Smooth muscle cell (in vitro differentiated cells): ENCODE data around the gene ELP5. TPM values are rescaled to one million over a fixed set of nuclear protein-coding genes. Genes with fewer than 3 reads are reported as not detected.

Experiments used
- DNase-seq: peaks from one replicate; lab custom pipeline; 2025; ENCODE audit not compliant: unreplicated experiment; lab: John Stamatoyannopoulos, UW
- H2AFZ ChIP-seq: fragments of 200-600 bp; sonication (generic); 2 replicates; pipeline ENCODE4 v1.6.0; 2016; ENCODE audit warnings: antibody characterized with exemption, low read depth, mild to moderate bottlenecking
- H3F3A ChIP-seq: fragments of 200-600 bp; sonication (generic); 2 replicates; pipeline ENCODE4 v1.6.0; 2017; ENCODE audit warnings: antibody characterized with exemption, low read depth
- H3K27ac ChIP-seq: fragments of 200-600 bp; sonication (generic); 2 replicates; pipeline ENCODE4 v1.5.1; 2016; ENCODE audit warnings: low read depth, mild to moderate bottlenecking
- H3K27me3 ChIP-seq: fragments of 200-600 bp; sonication (generic); 2 replicates; pipeline ENCODE4 v1.6.1; 2016; ENCODE audit warnings: low read depth, mild to moderate bottlenecking
- H3K36me3 ChIP-seq: fragments of 200-600 bp; sonication (generic); 2 replicates; pipeline ENCODE4 v1.5.1; 2016; ENCODE audit warnings: low read depth
- H3K4me1 ChIP-seq: fragments of 200-600 bp; sonication (generic); 2 replicates; pipeline ENCODE4 v1.5.1; 2016; ENCODE audit warnings: low read depth
- H3K4me2 ChIP-seq: fragments of 200-600 bp; sonication (generic); 2 replicates; pipeline ENCODE4 v1.6.0; 2016; ENCODE audit warnings: mild to moderate bottlenecking
- H3K4me3 ChIP-seq: fragments of 200-600 bp; sonication (generic); 2 replicates; pipeline ENCODE4 v1.5.1; 2016; ENCODE audit warnings: mild to moderate bottlenecking
- H3K79me2 ChIP-seq: fragments of 200-600 bp; sonication (generic); 2 replicates; pipeline ENCODE4 v1.6.0; 2016; ENCODE audit warnings: low read depth, mild to moderate bottlenecking
- H3K9ac ChIP-seq: fragments of 200-600 bp; sonication (generic); 2 replicates; pipeline ENCODE4 v1.6.0; 2016; ENCODE audit warnings: low read depth
- H3K9me3 ChIP-seq: fragments of 200-600 bp; sonication (generic); replicated peaks from 2 replicates; pipeline ENCODE4 v1.5.1; 2016; ENCODE audit warnings: low read depth
- H4K20me1 ChIP-seq: fragments of 200-600 bp; sonication (generic); 2 replicates; pipeline ENCODE4 v1.6.0; 2016; ENCODE audit warnings: low read depth
- CTCF ChIP-seq: fragments of 200-600 bp; sonication (generic); IDR thresholded peaks from 2 replicates; pipeline ENCODE4 v1.5.1; 2017; ENCODE audit warnings: borderline replicate concordance, mild to moderate bottlenecking, antibody characterized with exemption; ENCODE audit not compliant: insufficient read depth, poor library complexity, severe bottlenecking
- WGBS: methylation state at CpG from one replicate; pipeline ENCODE4 v1.1.7; 2016; ENCODE audit warnings: low lambda C conversion rate; 5-methylcytosine and 5-hydroxymethylcytosine counted together
- polyA plus RNA-seq: library from polyadenylated mRNA; unstranded; fragments of >200 nt; fragmentation: Nextera tagmentation; extraction: Ambion mirVana; gene quantifications from 2 replicates; pipeline ENCODE4 v1.2.1, GENCODE V29; 2016
- total RNA-seq: library from RNA; depleted of rRNA; stranded (reverse); fragments of >200 nt; gene quantifications from 2 replicates; pipeline ENCODE4 v1.2.3, GENCODE V29; 2014

ELP5 gene
- total and polyA plus RNA-seq, 2 experiments from 2014 or later = 18.7 to 42.4 TPM

- no peak overlapping the region for H3K4me2 ChIP-seq
- H3K4me3 ChIP-seq = no peak overlapping the region
- H3F3A ChIP-seq = peaks cover 5% of the 10 kb centered on the region
- no peaks in the 10 kb centered on the region for H3K9me3 ChIP-seq
- no peak for DNase-seq
- H3K4me1 ChIP-seq = no peaks in the 10 kb centered on the region
- no peak for TF ChIP-seq CTCF
- H2AFZ ChIP-seq = no peak overlapping the region
- no peaks in the 10 kb centered on the region for H3K36me3 ChIP-seq
- H4K20me1 ChIP-seq = no peaks in the 10 kb centered on the region
- H3K27ac ChIP-seq = no peak overlapping the region
- 89% methylated on average over 18 of the region's 18 CpGs for WGBS
- no peaks in the 10 kb centered on the region for H3K79me2 ChIP-seq
- H3K9ac ChIP-seq = no peak overlapping the region
- H3K27me3 ChIP-seq = peaks cover 14% of the 10 kb centered on the region
Observed at GRCh38 chr17:7283471-7284216, 31.6 kb downstream of the ELP5 start.

- Histone ChIP-seq H3K4me1 (no peaks in the 10 kb centered on the region), H4K20me1 (no peaks in the 10 kb centered on the region), H3F3A (peaks cover 5% of the 10 kb centered on the region), H3K9me3 (no peaks in the 10 kb centered on the region), H2AFZ (no peak overlapping the region), H3K4me2 (no peak overlapping the region), H3K9ac (no peak overlapping the region), H3K27me3 (peaks cover 14% of the 10 kb centered on the region), H3K36me3 (no peaks in the 10 kb centered on the region), H3K79me2 (no peaks in the 10 kb centered on the region), H3K27ac (no peak overlapping the region), H3K4me3 (no peak overlapping the region)
- DNase-seq = no peak
- WGBS = 97% methylated on average over 16 of the region's 16 CpGs
- TF ChIP-seq CTCF = no peak
Observed at GRCh38 chr17:7284911-7285310, 32.9 kb downstream of the ELP5 start.

DNA sequence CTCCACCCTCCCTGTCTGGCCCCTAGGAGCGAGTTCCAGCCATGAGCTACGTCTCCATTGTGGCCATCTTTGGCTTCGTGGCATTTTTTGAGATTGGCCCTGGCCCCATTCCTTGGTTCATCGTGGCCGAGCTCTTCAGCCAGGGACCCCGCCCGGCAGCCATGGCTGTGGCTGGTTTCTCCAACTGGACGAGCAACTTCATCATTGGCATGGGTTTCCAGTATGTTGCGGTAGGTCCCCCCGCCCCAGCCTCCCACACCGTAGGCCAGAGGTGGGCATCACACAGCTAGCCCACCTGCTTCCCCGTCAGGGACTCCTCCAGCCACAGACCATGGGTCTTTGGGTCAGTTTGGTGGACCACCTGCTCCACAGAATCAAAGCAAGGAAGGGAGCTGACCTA is 33.7 kb downstream of the ELP5 start:
- Histone ChIP-seq H3K36me3 (no peaks in the 10 kb centered on the region), H2AFZ (no peak overlapping the region), H3K4me1 (no peaks in the 10 kb centered on the region), H3F3A (peaks cover 5% of the 10 kb centered on the region), H3K79me2 (no peaks in the 10 kb centered on the region), H3K27ac (no peak overlapping the region), H4K20me1 (no peaks in the 10 kb centered on the region), H3K9ac (no peak overlapping the region), H3K4me2 (no peak overlapping the region), H3K27me3 (peaks cover 17% of the 10 kb centered on the region), H3K4me3 (no peak overlapping the region), H3K9me3 (no peaks in the 10 kb centered on the region)
- no peak for TF ChIP-seq CTCF
- DNase-seq = no peak
- 94% methylated on average over 12 of the region's 12 CpGs for WGBS
